ENCODE data around the gene TINAG.

TINAG gene

GRCh38 chr6:54390362-54390761, 82.1 kb downstream of the TINAG start:
- H3K27ac ChIP-seq, result no peak overlapping the region
- TF ChIP-seq CTCF (conservative IDR thresholded peaks at IDR 0.05) (no peak), ZFX (IDR thresholded peaks at IDR 0.05) (no peak)

- TF ChIP-seq CTCF (conservative IDR thresholded peaks at IDR 0.05), result no peak
- no peak for TF ChIP-seq ZFX (IDR thresholded peaks at IDR 0.05)
- no peak overlapping the region for H3K27ac ChIP-seq
These were observed 83.3 kb downstream of the TINAG start for GRCh38 chr6:54391577-54391976.

GRCh38 chr6:54403096-54403495, 94.9 kb downstream of the TINAG start:
- no peak for TF ChIP-seq CTCF (conservative IDR thresholded peaks at IDR 0.05)
- no peak for TF ChIP-seq ZFX (IDR thresholded peaks at IDR 0.05)

GRCh38 chr6:54404791-54405190, 96.5 kb downstream of the TINAG start:
- no peak for TF ChIP-seq CTCF (conservative IDR thresholded peaks at IDR 0.05)
- no peak overlapping the region for H3K27ac ChIP-seq

More at GRCh38 chr6:54403096-54403495, 94.9 kb downstream of the TINAG start:
- no peak overlapping the region for H3K27ac ChIP-seq

- no peak overlapping the region for H3K27ac ChIP-seq
- no peak for TF ChIP-seq CTCF (conservative IDR thresholded peaks at IDR 0.05)
- no peak for TF ChIP-seq ZFX (IDR thresholded peaks at IDR 0.05)
These were observed 103.5 kb downstream of the TINAG start for GRCh38 chr6:54411767-54412166.

GRCh38 chr6:54415517-54415916, 107.3 kb downstream of the TINAG start:
- no peak for TF ChIP-seq ZFX (IDR thresholded peaks at IDR 0.05)
- TF ChIP-seq CTCF (conservative IDR thresholded peaks at IDR 0.05), result no peak

GRCh38 chr6:54419885-54420284, 111.6 kb downstream of the TINAG start:
- no peak overlapping the region for H3K27ac ChIP-seq
- TF ChIP-seq ZFX (IDR thresholded peaks at IDR 0.05) (no peak), CTCF (conservative IDR thresholded peaks at IDR 0.05) (no peak)

More at GRCh38 chr6:54415517-54415916, 107.3 kb downstream of the TINAG start:
- no peak overlapping the region for H3K27ac ChIP-seq
